Astrocyte (in vitro differentiated cells and primary cell): ENCODE data around the gene ACOT2.

Source experiments
- CTCF ChIP-seq: IDR thresholded peaks from 2 replicates; pipeline ENCODE4 v1.5.1; 2011; ENCODE audit warnings: low read depth, mild to moderate bottlenecking, inconsistent platforms, low read length, moderate library complexity; ENCODE audit not compliant: insufficient read depth
- EZH2 ChIP-seq: IDR thresholded peaks from 2 replicates; pipeline ENCODE4 v1.6.1; 2012; ENCODE audit warnings: mild to moderate bottlenecking, low read length, inconsistent platforms; ENCODE audit not compliant: insufficient read depth

GRCh38 chr14:73607241-73607640, 38.2 kb downstream of the ACOT2 start:
- no peak for TF ChIP-seq CTCF
- no peak for TF ChIP-seq EZH2
